ENCODE measurements around the gene RRAGC. TPM values are rescaled to one million over a fixed set of nuclear protein-coding genes. Genes with fewer than 3 reads are reported as not detected.

RRAGC gene
- total RNA-seq, 1 donor from 2014 or later: 21.1 TPM

DNA sequence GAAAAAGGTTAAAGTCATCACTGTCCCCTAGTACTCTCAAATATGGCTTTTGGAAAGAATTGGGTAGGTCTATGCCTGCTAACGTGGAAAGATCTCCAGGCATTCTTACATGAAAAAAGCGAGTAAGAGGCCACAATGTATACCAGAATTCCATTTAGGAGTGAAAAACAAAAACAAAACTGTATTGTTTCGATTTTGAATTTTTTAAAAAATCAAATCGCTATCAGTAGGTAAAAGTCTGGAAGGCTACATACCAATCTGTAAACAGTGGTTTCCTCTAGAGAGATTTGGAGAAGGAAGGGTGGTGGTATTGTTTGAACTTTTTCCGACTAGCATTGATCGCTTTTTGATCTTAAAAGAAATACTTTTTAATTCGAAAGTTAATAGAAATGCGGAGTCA is 55.9 kb downstream of the RRAGC start:
- Mint-ChIP-seq H3K27ac (no peak overlapping the region), H3K4me3 (peak overlapping the region; percentile 48), H3K4me1 (peaks cover 7% of the 10 kb centered on the region), H3K27me3 (ENCODE audit: low read depth) (peaks cover 96% of the 10 kb centered on the region), H3K9me3 (peaks cover 16% of the 10 kb centered on the region), H3K36me3 (no peaks in the 10 kb centered on the region)
- TF ChIP-seq, protein P1, sequence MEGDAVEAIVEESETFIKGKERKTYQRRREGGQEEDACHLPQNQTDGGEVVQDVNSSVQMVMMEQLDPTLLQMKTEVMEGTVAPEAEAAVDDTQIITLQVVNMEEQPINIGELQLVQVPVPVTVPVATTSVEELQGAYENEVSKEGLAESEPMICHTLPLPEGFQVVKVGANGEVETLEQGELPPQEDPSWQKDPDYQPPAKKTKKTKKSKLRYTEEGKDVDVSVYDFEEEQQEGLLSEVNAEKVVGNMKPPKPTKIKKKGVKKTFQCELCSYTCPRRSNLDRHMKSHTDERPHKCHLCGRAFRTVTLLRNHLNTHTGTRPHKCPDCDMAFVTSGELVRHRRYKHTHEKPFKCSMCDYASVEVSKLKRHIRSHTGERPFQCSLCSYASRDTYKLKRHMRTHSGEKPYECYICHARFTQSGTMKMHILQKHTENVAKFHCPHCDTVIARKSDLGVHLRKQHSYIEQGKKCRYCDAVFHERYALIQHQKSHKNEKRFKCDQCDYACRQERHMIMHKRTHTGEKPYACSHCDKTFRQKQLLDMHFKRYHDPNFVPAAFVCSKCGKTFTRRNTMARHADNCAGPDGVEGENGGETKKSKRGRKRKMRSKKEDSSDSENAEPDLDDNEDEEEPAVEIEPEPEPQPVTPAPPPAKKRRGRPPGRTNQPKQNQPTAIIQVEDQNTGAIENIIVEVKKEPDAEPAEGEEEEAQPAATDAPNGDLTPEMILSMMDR (IDR thresholded peaks at IDR 0.05; ENCODE audit: unreplicated experiment): no peak
- DNase-seq (ENCODE audit: low spot score in 2 of 2, unreplicated experiment in 2 of 2): no peak

- Mint-ChIP-seq H3K27me3 (ENCODE audit: low read depth) (peaks cover 90% of the 10 kb centered on the region), H3K4me3 (no peak overlapping the region)
These were observed 58.6 kb downstream of the RRAGC start for GRCh38 chr1:38800720-38801671.

DNA sequence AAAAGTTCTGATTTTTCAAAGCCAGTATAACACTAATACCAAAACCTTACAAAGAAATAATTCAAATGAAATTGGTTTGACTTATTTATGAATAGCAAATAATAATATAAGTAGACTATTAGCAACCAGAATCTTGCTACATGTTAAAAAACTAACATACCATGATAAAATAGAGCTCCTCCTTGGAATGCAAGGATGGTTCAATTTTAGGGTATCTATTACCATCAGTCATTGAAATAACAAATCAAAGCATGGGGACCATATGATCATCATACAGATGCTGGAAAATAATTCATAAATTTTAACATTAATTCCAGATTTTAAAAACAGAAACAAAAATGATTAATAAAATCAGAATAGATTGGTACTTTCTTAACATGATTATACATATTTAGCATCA is 66.3 kb downstream of the RRAGC start:
- H3K4me1 Mint-ChIP-seq: peaks cover 11% of the 10 kb centered on the region
- no peak overlapping the region for H3K27ac Mint-ChIP-seq
- peaks cover 16% of the 10 kb centered on the region for H3K9me3 Mint-ChIP-seq

More at GRCh38 chr1:38800720-38801671, 58.6 kb downstream of the RRAGC start:
- no peak overlapping the region for H3K27ac Mint-ChIP-seq
- H3K36me3 Mint-ChIP-seq: no peaks in the 10 kb centered on the region
- TF ChIP-seq, protein P1 (IDR thresholded peaks at IDR 0.05; ENCODE audit: unreplicated experiment): no peak
- H3K4me1 Mint-ChIP-seq: peaks cover 7% of the 10 kb centered on the region
- DNase-seq (ENCODE audit: low spot score in 2 of 2, unreplicated experiment in 2 of 2): no peak
- H3K9me3 Mint-ChIP-seq: peaks cover 16% of the 10 kb centered on the region

GRCh38 chr1:38791892-38792291 is 67.7 kb downstream of the RRAGC start:
- H3K27me3 Mint-ChIP-seq (ENCODE audit: low read depth): peaks cover 74% of the 10 kb centered on the region

More for the DNA sequence above, 66.3 kb downstream of the RRAGC start:
- TF ChIP-seq, protein P1 (IDR thresholded peaks at IDR 0.05; ENCODE audit: unreplicated experiment): no peak
- Mint-ChIP-seq H3K27me3 (ENCODE audit: low read depth) (peaks cover 74% of the 10 kb centered on the region), H3K4me3 (no peak overlapping the region), H3K36me3 (no peaks in the 10 kb centered on the region)
- DNase-seq (ENCODE audit: low spot score in 2 of 2, unreplicated experiment in 2 of 2): no peak

GRCh38 chr1:38791164-38791515 is 68.4 kb downstream of the RRAGC start:
- Mint-ChIP-seq H3K27ac (no peak overlapping the region), H3K27me3 (ENCODE audit: low read depth) (peaks cover 77% of the 10 kb centered on the region), H3K4me1 (peaks cover 11% of the 10 kb centered on the region), H3K36me3 (no peaks in the 10 kb centered on the region), H3K9me3 (peaks cover 12% of the 10 kb centered on the region), H3K4me3 (no peak overlapping the region)
- TF ChIP-seq, protein P1 (IDR thresholded peaks at IDR 0.05; ENCODE audit: unreplicated experiment): no peak
- DNase-seq (ENCODE audit: low spot score in 2 of 2, unreplicated experiment in 2 of 2): no peak

More at GRCh38 chr1:38791892-38792291, 67.7 kb downstream of the RRAGC start:
- Mint-ChIP-seq H3K36me3 (no peaks in the 10 kb centered on the region), H3K27ac (no peak overlapping the region), H3K4me3 (no peak overlapping the region), H3K9me3 (peaks cover 12% of the 10 kb centered on the region), H3K4me1 (peaks cover 11% of the 10 kb centered on the region)
- TF ChIP-seq, protein P1 (IDR thresholded peaks at IDR 0.05; ENCODE audit: unreplicated experiment): no peak
- DNase-seq (ENCODE audit: low spot score in 2 of 2, unreplicated experiment in 2 of 2): no peak
